ENCODE data around the gene CHCHD6. TPM values are rescaled to one million over a fixed set of nuclear protein-coding genes. Genes with fewer than 3 reads are reported as not detected.
A peak's percentile ranks its signal among the peaks of the same experiment; 100 is the strongest.

The CHCHD6 gene
- total and polyA plus RNA-seq, 4 donors: 22.5 to 70.2 (median 49.7) TPM

GRCh38 chr3:126827121-126827520 is 123.1 kb downstream of the CHCHD6 start:
- no peak for DNase-seq (ENCODE audit: low read depth in 4 of 6, low spot score in 6 of 6)
- H3K4me3 ChIP-seq (ENCODE audit: low read depth, low read length): no peak overlapping the region
- no peaks in the 10 kb centered on the region for H3K4me1 ChIP-seq (ENCODE audit: control insufficient read depth, insufficient read depth, low read length)
- H3K36me3 ChIP-seq (ENCODE audit: control insufficient read depth, insufficient read depth, low read length): no peaks in the 10 kb centered on the region
- WGBS (ENCODE audit: insufficient coverage): 100% methylated on average over 1 of the region's 1 CpG
- no peaks in the 10 kb centered on the region for H3K27me3 ChIP-seq (ENCODE audit: control insufficient read depth, insufficient read depth, low read length)
- H3K27ac ChIP-seq (ENCODE audit: low read depth, low read length): no peak overlapping the region
- H3K9me3 ChIP-seq (ENCODE audit: control insufficient read depth, insufficient read depth, low read length): no peaks in the 10 kb centered on the region

GRCh38 chr3:126828306-126828705 is 124.3 kb downstream of the CHCHD6 start:
- Histone ChIP-seq H3K27ac (ENCODE audit: low read depth, low read length) (no peak overlapping the region), H3K4me3 (ENCODE audit: low read depth, low read length) (no peak overlapping the region), H3K9me3 (ENCODE audit: control insufficient read depth, insufficient read depth, low read length) (no peaks in the 10 kb centered on the region), H3K4me1 (ENCODE audit: control insufficient read depth, insufficient read depth, low read length) (no peaks in the 10 kb centered on the region), H3K36me3 (ENCODE audit: control insufficient read depth, insufficient read depth, low read length) (no peaks in the 10 kb centered on the region), H3K27me3 (ENCODE audit: control insufficient read depth, insufficient read depth, low read length) (no peaks in the 10 kb centered on the region)
- DNase-seq (ENCODE audit: low read depth in 4 of 6, low spot score in 6 of 6): no peak
- WGBS (ENCODE audit: insufficient coverage): 87% methylated on average over 5 of the region's 5 CpGs

- Histone ChIP-seq H3K9me3 (ENCODE audit: control insufficient read depth, insufficient read depth, low read length) (no peaks in the 10 kb centered on the region), H3K4me1 (ENCODE audit: control insufficient read depth, insufficient read depth, low read length) (peaks cover 10% of the 10 kb centered on the region), H3K27me3 (ENCODE audit: control insufficient read depth, insufficient read depth, low read length) (no peaks in the 10 kb centered on the region), H3K4me3 (ENCODE audit: low read depth, low read length) (no peak overlapping the region), H3K36me3 (ENCODE audit: control insufficient read depth, insufficient read depth, low read length) (no peaks in the 10 kb centered on the region), H3K27ac (ENCODE audit: low read depth, low read length) (no peak overlapping the region)
- WGBS (ENCODE audit: insufficient coverage): no CpG with 5 or more reads among the region's 5 CpGs
- DNase-seq (ENCODE audit: low read depth in 4 of 6, low spot score in 6 of 6): no peak
These were observed 128.9 kb downstream of the CHCHD6 start for GRCh38 chr3:126832933-126833332.

DNA sequence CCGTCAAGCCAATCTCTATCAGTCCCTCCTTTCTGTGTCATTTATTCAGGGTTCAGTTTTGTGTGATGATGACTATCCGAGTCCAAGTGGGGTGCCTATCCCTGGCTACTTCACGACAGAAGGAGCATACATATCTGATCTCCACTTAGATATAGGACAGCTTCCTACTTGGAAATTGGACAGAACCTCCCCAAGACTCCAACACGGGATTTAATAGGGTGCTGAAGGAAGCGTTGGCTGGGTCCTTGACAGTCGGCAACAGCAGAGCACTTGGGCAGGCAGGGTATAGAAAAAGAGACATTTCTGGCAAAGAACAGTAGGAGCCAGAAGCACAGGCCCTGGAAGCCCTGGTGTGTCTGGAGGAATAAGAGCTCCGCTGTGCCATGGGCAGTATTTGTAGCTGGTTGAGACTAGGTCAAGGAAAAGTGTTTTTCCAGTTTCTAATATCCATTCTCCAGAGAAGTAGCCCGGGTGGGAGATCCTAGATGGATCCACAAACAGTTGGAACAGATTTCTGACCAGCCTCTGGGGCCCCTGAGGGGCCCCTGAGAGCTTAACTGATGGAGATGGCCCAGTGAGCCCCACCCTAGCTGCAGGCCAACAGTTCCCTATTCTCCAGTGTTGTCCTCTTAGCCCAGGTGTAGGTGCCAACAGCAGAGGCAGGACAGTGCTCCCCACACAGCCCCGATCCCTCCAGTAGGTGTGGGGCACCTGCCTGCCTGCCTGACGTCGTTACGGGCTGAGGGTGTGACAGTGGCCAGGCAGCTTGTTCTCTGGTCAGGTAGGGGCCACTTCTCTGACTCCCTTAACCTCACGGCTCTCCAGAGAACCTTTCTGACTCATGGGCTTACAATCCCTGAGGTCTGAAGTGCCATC is 130.8 kb downstream of the CHCHD6 start:
- no peak overlapping the region for H3K4me3 ChIP-seq (ENCODE audit: low read depth, low read length)
- no peak overlapping the region for H3K27ac ChIP-seq (ENCODE audit: low read depth, low read length)
- H3K27me3 ChIP-seq (ENCODE audit: control insufficient read depth, insufficient read depth, low read length): no peaks in the 10 kb centered on the region
- no peaks in the 10 kb centered on the region for H3K9me3 ChIP-seq (ENCODE audit: control insufficient read depth, insufficient read depth, low read length)
- 91% methylated on average over 5 of the region's 13 CpGs for WGBS (ENCODE audit: insufficient coverage)
- DNase-seq (ENCODE audit: low read depth in 4 of 6, low spot score in 6 of 6): no peak
- H3K4me1 ChIP-seq (ENCODE audit: control insufficient read depth, insufficient read depth, low read length): peaks cover 10% of the 10 kb centered on the region
- H3K36me3 ChIP-seq (ENCODE audit: control insufficient read depth, insufficient read depth, low read length): no peaks in the 10 kb centered on the region

DNA sequence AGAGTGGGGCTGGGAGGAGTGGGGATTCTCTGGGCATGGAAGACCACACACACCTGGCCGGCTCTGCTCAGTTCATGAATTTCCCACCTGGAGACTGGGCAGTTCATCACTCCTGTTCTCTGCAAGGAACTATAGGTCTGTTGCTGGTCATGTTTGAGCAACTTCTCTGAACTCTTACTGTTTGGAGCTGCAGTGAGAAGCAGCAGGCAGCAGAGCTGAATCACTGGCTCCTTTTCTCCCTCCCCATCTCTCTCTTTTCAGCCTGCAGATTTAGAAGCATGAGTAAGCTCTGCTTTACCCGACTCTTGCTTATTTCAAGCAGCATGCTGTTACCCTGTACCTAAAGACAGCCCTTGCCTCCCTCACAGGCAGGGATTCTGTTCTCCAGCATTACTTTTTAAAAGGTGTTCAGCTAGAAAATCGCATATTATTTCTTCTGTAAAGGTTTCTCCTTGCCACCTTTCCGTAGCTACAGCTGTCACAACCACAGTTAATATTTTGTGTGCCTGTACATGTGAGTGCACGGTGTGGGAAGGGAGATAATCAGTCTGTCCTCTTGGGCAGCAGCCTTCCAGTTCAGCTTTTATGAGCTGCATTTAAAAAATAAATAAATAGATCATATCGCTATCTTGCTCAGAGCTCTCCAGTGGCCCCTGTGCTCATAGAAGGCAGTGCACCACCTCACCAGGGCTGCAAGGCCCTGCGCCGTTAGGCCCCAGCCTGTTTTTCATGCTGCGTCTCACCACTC is 131.6 kb downstream of the CHCHD6 start:
- peak in 1 of 6 donors; percentile 55 for DNase-seq (ENCODE audit: low read depth in 4 of 6, low spot score in 6 of 6)
- Histone ChIP-seq H3K4me1 (ENCODE audit: control insufficient read depth, insufficient read depth, low read length) (peaks cover 10% of the 10 kb centered on the region), H3K36me3 (ENCODE audit: control insufficient read depth, insufficient read depth, low read length) (no peaks in the 10 kb centered on the region), H3K9me3 (ENCODE audit: control insufficient read depth, insufficient read depth, low read length) (no peaks in the 10 kb centered on the region), H3K27ac (ENCODE audit: low read depth, low read length) (no peak overlapping the region), H3K27me3 (ENCODE audit: control insufficient read depth, insufficient read depth, low read length) (no peaks in the 10 kb centered on the region), H3K4me3 (ENCODE audit: low read depth, low read length) (no peak overlapping the region)
- 71% methylated on average over 2 of the region's 9 CpGs for WGBS (ENCODE audit: insufficient coverage)

DNA sequence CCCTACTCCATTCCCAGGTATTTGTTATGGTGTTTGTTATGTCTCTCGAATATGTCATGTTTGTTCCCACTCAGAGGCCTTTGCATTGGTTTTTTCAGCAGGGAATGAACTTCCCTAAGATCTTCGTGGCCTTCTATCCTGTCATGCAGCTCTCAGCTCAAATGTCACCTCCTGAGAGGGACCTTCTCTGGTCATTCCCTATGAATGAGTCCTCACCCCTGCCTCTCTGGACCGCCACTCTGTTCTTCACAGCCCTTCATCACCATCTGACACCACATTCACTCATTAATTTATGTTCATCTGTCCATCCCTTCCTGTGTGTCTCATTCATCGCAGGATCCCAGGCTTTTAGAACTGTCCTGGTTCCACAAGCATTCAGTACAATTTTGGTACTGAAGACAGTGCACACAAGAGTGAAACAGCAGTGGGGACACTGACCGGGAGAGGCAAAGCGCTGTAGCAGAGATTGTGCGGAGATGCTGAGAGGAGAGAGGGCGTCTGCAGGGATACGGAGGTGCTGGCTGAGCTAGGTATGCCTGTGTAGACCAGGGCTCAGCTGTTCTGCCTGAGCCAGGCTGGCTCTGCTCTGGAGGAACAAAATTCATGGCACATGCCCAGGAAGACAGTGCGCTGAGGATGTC is 132.3 kb downstream of the CHCHD6 start:
- WGBS (ENCODE audit: insufficient coverage): 93% methylated on average over 9 of the region's 10 CpGs
- Histone ChIP-seq H3K4me3 (ENCODE audit: low read depth, low read length) (no peak overlapping the region), H3K27ac (ENCODE audit: low read depth, low read length) (no peak overlapping the region), H3K4me1 (ENCODE audit: control insufficient read depth, insufficient read depth, low read length) (peaks cover 10% of the 10 kb centered on the region), H3K27me3 (ENCODE audit: control insufficient read depth, insufficient read depth, low read length) (no peaks in the 10 kb centered on the region), H3K36me3 (ENCODE audit: control insufficient read depth, insufficient read depth, low read length) (no peaks in the 10 kb centered on the region), H3K9me3 (ENCODE audit: control insufficient read depth, insufficient read depth, low read length) (no peaks in the 10 kb centered on the region)
- DNase-seq (ENCODE audit: low read depth in 4 of 6, low spot score in 6 of 6): no peak

DNA sequence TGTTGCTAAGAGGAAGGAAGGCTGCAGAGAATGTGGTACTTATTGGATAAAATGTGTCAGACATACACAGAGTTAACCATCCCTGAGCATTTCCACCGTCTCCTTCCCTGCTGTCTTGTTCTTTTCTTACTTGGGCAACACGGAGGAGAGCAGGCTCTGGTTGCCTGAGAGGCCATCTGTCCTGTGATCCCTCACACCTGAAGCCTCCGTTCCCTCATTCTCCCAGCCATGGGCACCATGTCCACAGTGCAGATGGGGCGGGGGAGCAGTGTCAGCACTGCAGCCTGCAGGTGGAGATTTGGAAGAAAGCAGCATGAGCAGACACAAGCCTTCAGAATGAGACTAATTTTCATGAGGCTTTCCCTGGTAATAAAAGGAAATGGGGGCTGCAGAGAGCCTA is 133.7 kb downstream of the CHCHD6 start:
- Histone ChIP-seq H3K9me3 (ENCODE audit: control insufficient read depth, insufficient read depth, low read length) (no peaks in the 10 kb centered on the region), H3K4me1 (ENCODE audit: control insufficient read depth, insufficient read depth, low read length) (peaks cover 10% of the 10 kb centered on the region), H3K36me3 (ENCODE audit: control insufficient read depth, insufficient read depth, low read length) (no peaks in the 10 kb centered on the region), H3K27me3 (ENCODE audit: control insufficient read depth, insufficient read depth, low read length) (no peaks in the 10 kb centered on the region), H3K27ac (ENCODE audit: low read depth, low read length) (no peak overlapping the region), H3K4me3 (ENCODE audit: low read depth, low read length) (no peak overlapping the region)
- 59% methylated on average over 4 of the region's 4 CpGs for WGBS (ENCODE audit: insufficient coverage)
- DNase-seq (ENCODE audit: low read depth in 4 of 6, low spot score in 6 of 6): peak in 1 of 6 donors; percentile 52

DNA sequence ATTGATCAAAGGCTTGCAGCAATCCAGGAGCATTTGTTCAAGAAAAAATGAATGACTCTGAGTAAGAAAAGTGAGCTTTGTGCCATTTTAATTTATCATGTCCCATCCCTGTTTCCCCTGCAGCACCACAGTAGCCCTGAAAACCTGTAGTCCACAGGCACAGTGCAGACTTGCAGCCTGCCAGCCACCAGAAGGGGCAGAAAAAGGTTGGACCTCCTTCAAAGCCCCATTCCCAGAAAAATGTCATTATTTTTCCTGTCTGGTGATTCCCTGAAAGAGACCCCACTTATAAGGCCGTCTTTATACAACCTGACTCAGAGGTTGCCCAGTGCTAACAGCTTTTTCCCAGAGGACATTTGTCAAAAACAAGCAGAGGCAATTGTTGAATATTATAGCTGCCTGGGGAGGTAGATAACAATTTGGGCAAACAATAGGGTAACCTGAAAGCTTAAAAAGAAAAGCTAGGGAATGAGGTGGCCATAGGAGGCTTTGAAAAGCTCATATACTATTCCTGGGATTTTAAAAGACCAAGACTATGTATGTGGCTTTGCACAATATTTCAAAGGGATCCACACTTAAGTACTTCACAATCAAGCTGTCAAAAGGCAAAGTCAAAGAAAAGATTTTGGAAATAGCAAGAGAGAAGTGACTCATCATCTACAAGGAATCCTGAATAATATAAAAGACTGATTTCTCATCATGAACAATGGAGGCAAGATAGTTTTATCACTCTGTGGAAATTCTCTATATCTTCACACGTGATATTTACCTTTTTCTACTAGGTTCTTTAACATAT is 142.1 kb downstream of the CHCHD6 start:
- Histone ChIP-seq H3K4me1 (ENCODE audit: control insufficient read depth, insufficient read depth, low read length) (peaks cover 6% of the 10 kb centered on the region), H3K27ac (ENCODE audit: low read depth, low read length) (no peak overlapping the region), H3K36me3 (ENCODE audit: control insufficient read depth, insufficient read depth, low read length) (no peaks in the 10 kb centered on the region), H3K4me3 (ENCODE audit: low read depth, low read length) (no peak overlapping the region), H3K9me3 (ENCODE audit: control insufficient read depth, insufficient read depth, low read length) (no peaks in the 10 kb centered on the region), H3K27me3 (ENCODE audit: control insufficient read depth, insufficient read depth, low read length) (no peaks in the 10 kb centered on the region)
- DNase-seq (ENCODE audit: low read depth in 4 of 6, low spot score in 6 of 6): no peak
- WGBS (ENCODE audit: insufficient coverage): 33% methylated on average over 1 of the region's 2 CpGs

DNA sequence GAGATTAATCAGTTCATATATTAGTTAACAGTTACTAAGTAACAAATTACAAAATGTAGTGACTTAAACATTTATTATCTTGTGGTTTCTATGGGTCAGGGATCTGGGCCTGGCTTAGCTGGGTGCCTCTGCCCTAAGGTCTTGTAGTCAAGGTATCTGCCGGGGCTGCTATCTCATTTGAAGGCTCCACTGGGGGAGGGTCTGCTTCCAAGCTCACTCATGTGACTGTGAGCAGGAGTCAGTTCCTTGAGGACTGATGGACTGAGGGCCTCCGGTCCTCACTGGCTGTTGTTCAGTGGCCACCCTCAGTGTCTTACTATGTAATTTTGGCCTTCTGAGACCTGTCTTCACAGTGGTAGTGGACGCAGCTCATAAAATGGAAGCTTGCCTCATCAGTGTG is 143.0 kb downstream of the CHCHD6 start:
- no peaks in the 10 kb centered on the region for H3K36me3 ChIP-seq (ENCODE audit: control insufficient read depth, insufficient read depth, low read length)
- no peaks in the 10 kb centered on the region for H3K9me3 ChIP-seq (ENCODE audit: control insufficient read depth, insufficient read depth, low read length)
- WGBS (ENCODE audit: insufficient coverage): 92% methylated on average over 2 of the region's 3 CpGs
- no peak overlapping the region for H3K27ac ChIP-seq (ENCODE audit: low read depth, low read length)
- no peak overlapping the region for H3K4me3 ChIP-seq (ENCODE audit: low read depth, low read length)
- DNase-seq (ENCODE audit: low read depth in 4 of 6, low spot score in 6 of 6): no peak
- peaks cover 6% of the 10 kb centered on the region for H3K4me1 ChIP-seq (ENCODE audit: control insufficient read depth, insufficient read depth, low read length)
- no peaks in the 10 kb centered on the region for H3K27me3 ChIP-seq (ENCODE audit: control insufficient read depth, insufficient read depth, low read length)
